ENCODE results near the gene ANKFN1.
"Not testable (repeated sequence)": the region's sequence is repeated elsewhere in the genome, so short reads cannot be mapped to it uniquely, and the experiment has no call there.

Gene ANKFN1

DNA sequence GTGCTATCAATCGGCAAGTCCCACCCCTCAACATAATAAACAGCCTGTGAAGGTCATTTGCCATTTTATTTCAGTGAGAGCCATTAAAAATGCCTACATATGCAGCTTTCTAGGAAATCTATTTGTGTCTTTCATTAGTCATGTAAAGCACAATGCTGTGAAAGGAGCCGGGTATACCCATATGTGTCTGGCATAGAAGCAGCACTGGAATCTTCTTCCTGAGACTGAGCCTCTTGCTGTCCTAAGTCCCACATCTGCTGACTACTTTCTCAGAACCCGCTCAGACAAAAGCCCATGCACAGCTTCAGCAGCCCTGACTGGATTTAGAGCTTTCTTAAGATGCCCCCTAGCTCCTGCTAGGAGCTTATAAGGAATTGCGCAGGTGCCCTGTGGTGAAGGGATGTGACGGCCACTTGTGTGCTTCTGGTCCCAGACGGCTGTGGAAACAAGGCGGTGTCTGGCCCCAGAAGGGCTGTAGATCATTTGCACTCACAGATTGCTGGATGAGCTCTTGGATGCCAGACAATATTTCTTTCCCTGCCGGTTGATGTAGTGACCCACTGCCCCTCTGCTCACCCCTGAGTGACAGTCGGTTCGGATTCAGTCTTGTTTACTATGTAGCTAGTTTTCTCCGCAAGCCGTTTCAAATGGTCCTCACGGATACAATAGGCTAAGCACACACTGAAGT is 172.2 kb downstream of the ANKFN1 start:
- no peak for DNase-seq (ENCODE audit: low read depth)

DNA sequence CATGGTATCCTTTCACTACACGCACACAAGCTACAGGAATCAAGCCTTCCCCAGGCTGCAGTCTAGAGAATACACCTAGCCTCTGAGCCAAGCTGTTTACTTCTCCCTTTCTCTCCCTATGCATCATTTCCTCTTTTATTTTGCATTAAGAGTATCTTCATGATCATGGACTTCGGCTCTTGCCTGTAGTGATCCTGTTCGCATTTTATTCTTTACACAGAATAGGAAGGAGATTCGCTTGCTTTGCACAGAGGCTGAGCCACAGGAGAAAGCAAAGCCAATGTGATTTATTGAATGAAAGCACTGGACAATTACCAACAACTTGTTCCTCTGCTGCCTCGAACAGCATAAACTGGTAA is 172.7 kb downstream of the ANKFN1 start:
- no peak for DNase-seq (ENCODE audit: low read depth)

DNA sequence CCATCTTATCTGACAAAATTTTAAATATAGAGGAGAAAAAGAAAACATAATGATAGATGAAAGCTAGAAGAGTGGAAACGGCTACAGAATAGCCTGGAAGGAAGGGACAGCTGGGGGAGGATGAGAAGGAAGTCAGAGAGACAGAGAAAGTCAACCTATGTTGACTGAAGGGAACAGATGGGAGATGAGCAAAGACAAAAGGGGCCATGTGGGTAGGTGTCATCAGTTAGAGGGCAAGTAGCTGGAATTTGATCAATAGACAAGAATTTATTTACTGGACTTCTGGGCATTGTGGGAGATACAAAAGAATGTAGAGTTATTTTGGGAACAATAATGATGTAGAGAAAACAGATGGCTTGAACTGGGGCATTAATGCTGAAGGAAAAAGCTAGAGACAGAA is 194.4 kb downstream of the ANKFN1 start:
- no peak for DNase-seq (ENCODE audit: low read depth)

DNA sequence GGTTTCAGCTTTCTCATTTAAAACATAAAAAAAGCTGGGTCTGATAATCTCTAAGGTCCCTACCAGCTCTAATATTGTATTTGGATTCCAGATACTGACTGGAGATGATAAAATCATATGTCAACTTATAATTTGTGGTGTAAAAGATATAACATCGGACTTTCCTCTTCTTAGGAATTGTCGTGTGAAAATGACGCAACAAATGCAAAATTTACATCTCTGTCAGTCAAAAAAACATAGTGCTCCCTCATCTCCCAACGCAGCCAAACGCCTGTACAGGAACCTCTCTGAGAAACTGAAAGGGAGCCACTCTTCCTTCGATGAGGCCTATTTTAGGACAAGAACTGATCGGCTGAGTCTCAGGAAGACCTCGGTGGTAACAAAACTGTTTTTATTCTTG is 197.3 kb downstream of the ANKFN1 start:
- no peak for DNase-seq (ENCODE audit: low read depth)

DNA sequence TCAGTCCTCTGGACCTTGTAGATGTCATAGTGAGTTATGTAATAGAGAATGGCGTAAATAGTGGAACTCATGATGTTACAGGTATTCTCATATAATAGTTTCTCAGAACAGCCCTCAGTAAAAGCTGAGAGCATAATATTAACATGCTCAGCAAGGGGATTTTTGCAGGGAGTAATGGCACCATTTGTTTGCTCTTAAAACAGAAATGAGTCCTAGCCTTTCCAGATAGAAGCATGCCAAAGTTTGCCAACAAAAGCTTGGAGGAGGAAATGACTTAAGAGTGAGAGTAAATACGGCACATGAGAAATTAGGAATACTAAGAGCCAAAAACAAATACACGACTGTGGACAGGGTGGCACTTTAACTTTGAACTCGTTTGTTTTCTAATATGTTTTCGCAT is 198.4 kb downstream of the ANKFN1 start:
- DNase-seq (ENCODE audit: low read depth) = no peak

DNA sequence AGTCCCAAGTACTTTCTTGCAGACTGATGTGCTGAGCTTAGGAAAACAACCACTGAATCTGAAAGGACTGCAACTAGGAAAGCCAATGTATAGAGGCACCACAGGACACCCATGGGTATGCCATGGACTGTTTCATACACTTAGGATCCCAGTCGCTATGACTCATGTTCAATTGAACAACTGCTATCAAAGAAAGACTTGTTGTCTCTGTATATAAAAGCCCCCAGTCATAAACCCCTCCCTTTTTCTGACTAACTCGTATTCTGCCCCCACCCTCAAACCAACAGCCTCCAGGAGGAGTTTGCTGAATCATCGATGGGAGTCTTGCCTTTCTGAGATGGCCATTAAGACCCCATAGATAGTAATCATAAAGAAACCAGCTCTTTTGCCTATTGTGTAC is 205.4 kb downstream of the ANKFN1 start:
- DNase-seq (ENCODE audit: low read depth) = no peak

DNA sequence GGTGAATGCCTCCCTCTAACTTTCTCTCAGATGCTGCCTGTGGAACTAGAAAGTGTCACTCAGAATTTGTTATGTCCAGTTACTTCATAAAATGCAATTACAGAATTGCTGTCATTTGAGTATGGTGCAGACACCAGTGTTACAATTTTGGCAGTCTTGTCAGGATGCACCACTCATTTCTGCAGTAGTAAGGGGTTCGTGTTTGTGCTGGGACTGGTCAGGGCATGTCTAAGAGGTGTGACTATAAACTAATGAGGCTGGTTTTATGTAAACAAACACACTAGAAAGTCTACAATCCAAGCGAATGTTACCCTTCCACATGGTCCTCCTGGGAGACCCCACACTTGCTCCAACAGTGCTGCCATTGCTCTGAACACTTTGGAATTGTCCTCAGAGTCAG is 206.2 kb downstream of the ANKFN1 start:
- no peak for DNase-seq (ENCODE audit: low read depth)

DNA sequence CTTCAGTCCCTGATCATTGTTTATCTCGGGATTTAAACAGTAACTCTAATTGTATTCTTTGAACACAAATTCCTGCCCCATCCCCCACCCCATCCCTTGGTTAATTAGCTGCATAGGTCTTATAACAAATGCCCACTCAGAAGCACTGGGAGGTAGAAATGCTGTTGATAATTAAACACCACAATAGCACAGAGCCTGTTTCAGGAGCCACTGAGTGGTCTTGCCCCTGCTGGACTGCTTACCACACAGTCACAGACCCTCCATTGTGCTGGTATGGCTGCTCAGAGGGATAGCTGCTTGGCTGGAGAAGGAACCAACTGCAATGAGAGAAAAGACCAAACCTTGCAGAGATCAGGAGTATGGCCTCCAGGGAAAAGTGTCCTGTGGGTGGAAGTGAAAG is 214.1 kb downstream of the ANKFN1 start:
- DNase-seq (ENCODE audit: low read depth) = no peak

DNA sequence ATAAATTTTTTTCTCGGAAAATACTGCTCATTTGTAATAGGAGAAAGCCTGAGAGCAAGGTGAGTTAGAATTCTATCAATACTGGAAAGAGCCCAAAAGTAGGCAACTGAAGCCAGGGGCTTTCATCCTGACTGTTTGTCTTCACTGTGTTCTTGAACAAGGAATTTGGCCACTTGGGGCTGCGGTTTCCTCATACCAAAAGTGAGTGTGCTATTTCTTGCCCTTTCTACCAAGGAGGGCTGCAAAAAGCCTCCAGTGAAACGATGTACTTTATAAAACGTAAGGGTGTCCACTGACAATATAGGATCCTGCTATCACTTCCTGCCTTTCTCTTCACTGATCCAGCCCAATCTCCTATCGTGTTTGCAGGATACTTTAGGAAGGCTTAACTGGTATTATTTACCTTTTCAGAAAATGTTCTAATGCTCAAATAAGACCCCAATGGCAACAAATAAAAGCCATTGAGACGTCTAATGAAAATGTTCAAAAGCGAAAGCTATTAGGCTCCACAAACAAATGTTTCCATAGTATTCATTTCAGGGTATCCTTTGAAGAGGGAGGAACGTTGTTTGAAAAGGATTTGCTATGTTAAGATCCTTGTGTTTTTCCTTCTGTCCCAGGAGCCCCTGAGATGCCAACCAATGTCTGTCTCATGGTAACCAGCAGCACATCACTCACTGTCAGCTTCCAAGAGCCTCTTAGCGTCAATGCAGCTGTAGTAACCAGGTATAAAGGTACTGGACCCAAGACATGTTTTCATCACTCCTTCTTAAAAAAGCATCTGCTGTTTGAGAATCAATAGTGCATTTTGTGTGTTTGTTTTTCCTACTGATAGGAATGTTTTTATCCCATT is 220.9 kb downstream of the ANKFN1 start:
- DNase-seq (ENCODE audit: low read depth) = no peak

DNA sequence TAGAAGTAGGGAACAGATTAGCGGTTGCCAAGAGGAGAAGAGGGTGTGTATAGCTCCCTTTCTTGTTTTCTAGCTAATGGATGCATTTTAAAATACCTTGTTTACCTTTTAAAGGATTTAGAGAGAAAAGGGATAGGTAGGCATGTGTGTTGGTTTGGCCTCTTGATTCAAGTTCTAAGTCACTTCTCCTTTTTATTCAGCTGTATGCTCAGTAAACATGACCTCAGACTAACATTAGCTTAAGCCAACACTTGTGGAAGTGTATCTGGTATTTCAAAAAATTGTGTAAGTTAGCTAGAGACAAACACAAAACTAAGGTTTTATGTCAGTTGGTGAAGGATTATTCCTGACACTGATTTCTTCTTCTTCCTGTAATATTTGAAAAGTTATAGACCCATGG is 236.1 kb downstream of the ANKFN1 start:
- no peak for DNase-seq (ENCODE audit: low read depth)

DNA sequence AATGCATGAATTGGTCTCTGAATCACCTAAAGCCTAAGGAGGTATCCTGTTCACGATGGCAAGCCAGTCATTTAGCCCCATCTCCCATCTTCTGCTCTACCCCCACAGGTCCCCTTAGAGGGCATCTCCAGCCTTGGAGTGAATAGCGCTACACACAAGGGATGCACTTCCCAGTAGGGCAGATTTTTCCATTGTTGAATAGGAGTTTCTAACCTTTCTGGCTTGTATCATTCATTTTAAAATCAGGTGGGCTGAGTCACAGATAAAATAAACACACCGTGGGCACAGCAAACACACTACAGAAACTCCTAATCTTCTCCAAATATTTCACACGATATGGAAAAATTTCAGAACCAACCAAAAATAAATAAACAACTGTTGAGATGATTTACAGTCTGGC is 239.0 kb downstream of the ANKFN1 start:
- no peak for DNase-seq (ENCODE audit: low read depth)

DNA sequence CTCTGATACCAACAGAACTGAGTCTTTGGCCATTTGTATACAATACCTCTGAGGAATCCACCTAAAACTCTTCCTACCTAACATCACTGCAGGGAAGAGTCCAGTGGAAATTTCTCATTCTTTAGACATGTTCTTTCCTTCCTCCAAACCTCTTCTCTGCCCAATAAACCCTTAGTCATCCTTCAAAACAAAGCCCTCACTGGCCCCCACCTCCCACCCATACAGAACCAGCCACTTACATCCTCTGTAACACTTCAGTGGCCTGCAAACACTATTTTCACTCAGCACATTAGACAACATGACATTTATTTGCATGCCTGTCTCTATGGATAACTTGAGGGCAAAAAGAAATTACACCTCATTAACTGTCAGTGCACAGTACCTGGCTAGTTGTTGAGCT is 239.9 kb downstream of the ANKFN1 start:
- DNase-seq (ENCODE audit: low read depth) = no peak

DNA sequence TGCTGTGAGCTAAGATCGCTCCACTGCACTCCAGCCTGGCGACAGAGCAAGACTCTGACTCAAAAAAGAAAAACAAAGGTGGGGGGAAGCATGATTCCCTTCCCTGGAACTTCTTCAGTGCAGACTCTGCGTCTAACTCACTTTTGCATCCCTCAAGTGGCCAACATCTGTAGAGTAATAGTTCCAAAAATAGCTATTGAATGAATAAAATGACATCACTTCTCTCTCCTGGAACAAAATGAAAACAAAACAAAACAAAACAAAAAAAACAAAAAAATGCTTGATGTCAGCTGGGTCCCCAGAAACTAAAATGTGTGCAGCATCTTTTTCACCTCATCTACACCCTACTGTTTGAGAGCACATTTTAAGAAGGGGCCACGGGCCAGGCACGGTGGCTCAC is 242.5 kb downstream of the ANKFN1 start:
- no peak for DNase-seq (ENCODE audit: low read depth)

DNA sequence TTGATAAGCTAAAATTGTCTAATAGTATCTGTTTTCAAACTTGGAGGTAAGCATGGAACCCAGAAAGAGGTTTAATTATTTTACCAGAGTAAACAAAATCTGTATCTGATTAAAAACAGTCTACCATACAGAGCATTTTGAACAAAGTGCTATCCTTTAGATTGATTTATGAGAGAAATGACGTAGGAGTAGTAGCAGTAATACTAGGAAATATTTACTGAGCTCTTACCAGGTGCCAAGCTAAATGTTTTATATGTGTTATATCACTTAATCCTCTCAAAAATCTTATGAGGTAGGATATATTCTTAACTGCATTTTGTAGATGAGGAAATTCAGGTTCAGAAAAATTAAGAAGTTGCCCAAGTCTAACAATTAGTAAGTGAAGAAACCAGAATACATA is 253.8 kb downstream of the ANKFN1 start:
- no peak for DNase-seq (ENCODE audit: low read depth)

DNA sequence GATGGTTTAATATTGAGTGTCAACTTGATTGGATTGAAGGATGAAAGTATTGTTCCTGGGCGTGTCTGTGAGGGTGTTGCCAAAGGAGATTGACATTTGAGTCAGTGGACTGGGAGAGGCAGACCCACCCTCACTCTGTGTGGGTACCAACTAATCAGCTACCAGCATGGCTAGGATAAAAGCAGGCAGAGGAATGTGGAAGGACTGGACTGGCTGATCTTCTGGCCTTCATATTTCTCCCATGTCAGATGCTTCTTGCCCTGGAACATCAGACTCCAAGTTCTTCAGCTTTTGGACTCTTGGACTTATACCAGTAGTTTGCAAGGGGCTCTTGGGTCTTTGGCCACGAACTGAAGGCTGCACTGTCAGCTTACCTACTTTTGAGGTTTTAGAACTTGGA is 259.1 kb downstream of the ANKFN1 start:
- DNase-seq (ENCODE audit: low read depth) = not testable (repeated sequence)

DNA sequence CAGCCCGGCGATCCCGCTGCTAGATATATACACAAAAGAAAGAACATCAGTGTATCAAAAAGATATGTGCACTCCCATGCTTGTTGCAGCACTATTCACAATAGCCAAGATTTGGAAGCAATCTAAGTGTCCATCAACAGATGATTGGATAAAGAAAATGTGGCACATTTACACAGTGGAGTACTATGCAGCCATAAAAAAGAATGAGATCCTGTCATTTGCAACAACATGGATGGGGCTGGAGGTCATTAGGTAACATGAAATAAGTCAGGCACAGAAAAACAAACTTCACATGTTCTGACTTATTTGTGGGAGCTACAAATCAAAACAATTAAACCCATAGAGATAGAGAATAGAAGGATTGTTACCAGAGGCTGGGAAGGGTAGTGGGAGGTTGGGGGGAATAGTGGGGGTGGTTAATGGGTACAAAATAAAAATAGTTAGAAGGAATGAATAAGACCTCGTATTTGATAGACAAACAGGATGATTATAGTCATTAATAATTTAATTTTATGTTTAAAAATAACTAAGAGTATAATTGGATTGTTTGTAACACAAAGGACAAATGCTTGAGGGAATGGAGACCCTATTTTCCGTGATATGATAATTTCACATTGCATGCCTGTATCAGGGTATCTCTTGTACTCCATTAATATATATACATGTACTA is 263.5 kb downstream of the ANKFN1 start:
- no peak for DNase-seq (ENCODE audit: low read depth)

DNA sequence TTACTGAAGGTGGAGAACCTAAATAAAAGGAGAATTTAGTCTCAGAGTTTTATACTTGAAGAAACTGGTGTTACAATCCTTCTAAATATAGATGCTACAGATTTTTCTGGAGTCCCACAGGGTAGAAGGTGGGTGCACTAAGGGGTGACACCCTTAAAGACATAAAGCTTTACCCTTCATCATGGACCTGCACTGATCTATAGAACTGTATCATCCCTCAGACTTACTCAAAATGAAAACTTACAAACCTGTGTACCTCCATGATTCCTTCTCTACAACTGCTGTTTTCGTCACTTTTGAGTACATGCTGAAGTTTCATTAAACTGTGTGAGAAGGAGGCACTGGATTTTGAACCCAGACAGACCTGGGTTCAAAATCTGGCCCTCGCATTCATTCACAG is 270.7 kb downstream of the ANKFN1 start:
- DNase-seq (ENCODE audit: low read depth) = no peak

DNA sequence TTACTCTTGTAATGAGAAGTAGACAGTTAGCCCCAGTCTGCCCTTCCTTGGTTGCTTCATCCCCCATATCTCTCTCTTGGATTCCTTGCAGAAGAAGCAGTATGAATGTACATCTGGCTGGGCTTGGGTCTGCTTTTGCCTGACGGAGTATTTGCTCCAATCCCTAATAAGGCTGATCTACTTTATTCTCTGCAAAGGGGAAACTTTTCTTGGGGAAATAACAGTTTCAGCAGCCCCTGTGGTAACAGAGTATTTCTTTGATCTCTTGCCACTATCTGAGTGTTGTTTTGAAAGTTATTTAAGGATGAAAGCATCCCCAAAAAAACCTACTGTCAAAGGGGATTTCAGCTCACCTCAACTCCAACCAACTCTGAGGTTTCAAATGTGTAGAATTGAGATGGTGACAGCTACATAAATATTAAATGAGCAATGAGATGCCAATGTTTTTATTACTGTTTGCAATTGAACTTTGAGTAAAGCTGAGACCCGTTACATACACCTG is 271.3 kb downstream of the ANKFN1 start:
- no peak for DNase-seq (ENCODE audit: low read depth)

DNA sequence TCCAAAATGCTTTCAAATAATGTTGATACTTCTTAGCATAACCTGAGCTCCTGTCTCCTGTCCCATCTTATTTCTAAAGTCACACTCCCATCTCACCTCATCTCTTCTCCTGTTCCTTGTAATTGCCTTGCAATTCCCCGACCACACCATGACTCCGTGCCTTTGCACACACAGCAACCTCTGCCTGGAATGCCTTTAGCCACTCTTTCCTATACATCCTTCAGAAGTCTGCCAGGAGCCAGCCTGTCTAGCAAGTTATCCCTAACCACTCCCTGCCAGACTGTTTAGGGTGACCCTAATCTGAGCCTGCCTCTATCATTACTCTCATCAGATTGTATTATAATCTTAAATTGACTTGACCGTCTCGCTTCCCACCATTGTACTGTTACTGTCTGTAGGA is 272.2 kb downstream of the ANKFN1 start:
- DNase-seq (ENCODE audit: low read depth) = no peak

DNA sequence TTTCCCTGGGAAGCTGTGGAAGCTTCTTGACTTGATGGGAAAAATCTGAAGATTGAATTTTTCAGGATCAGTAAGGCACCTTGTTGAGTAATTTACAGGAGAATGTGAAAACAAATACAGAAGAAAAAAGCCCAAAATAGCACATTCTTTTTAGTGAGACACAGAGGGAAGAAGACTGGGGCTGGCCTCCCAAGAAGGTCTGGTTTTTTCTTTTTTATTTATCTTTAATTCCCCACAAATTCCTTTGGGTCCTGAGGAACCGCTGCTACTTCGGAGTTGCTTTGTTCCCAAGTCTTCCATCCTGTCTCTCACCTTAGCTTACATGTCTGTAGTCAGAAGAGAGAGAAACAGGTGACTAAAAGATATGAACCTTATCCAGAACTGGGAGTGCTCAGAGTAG is 273.6 kb downstream of the ANKFN1 start:
- no peak for DNase-seq (ENCODE audit: low read depth)

DNA sequence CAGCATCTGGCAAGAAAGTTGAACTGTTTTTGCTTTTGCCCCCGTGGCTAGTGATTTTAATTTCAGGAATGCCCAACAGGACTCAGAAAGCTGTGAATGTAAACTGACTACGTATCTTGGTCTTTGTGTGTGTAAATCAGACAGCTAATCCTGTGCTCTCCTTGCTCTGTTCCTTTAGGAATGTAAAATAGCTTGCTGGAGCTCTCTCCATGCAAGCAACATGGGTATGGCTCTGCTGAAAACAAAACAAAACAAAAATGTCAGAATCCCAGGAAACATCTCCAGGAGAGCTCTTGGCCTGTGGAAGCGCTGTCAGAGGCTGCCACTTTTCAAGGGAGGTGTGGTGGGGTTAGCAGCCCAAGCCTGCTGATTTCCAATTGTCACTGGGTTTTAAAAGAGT is 278.5 kb downstream of the ANKFN1 start:
- no peak for DNase-seq (ENCODE audit: low read depth)

DNA sequence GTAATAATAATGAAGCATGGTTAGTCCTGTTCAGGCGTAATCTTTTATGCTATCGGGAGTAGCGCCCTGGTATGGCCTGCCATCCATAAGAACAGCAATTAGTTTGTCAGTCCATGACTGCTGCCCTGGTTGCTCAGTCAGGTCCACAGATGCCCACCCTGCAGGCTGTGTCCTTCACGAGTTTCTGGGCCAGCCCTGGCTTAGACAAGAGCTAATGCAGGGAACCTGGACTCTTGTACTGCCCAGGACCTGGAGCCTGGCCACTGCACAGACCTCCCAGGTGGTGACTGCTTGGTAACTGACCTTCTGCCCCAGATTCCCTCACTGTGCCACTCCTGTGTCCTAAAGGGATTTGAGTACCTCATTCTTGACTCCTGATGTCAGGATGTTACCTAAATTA is 279.2 kb downstream of the ANKFN1 start:
- DNase-seq (ENCODE audit: low read depth) = no peak

DNA sequence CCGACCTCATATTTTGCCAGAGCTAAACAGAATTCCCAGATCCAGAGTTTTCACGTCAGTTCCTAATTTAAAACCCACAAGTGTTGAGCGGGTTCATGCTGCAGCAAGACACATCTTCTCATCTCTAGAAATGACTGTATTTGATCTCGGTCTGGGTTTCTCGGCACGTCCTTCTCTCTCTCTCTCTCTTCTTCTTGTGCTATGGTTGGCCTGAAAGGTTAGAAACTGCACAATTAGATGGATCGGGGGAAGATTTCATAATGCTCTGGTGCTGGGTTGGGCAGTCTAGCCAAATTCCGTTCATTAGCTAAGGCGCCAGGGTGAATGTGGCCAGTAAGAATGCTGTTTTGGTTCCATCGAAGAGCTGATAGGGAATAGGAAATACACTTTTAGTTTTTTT is 281.3 kb downstream of the ANKFN1 start:
- no peak for DNase-seq (ENCODE audit: low read depth)
